Endothelial cell of umbilical vein (primary cell): ENCODE data around the gene TMEM129. TPM values are rescaled to one million over a fixed set of nuclear protein-coding genes. Genes with fewer than 3 reads are reported as not detected.

Source experiments
- BruUV-seq: library from RNA; stranded (reverse); fragments of 400-500 nt; replicated peaks from 2 replicates; lab custom pipeline; 2021; lab: Mats Ljungman, UMichigan
- CTCF ChIA-PET: fragments of 300-600, 350-600 bp; sonication (Branson Sonifier 250); formaldehyde crosslinking; loops from one replicate; lab custom pipeline; 2021; ENCODE audit warnings: antibody characterized with exemption, inconsistent platforms; lab: Charles Lee
- POLR2A ChIA-PET: fragments of 300-600, 350-600 bp; sonication (Branson Sonifier 250); formaldehyde crosslinking; loops from one replicate; lab custom pipeline; 2021; ENCODE audit warnings: antibody characterized with exemption, inconsistent platforms; lab: Charles Lee
- DNase-seq: peaks from one replicate; pipeline ENCODE4 v3.0.0-alpha.2; 2011; ENCODE audit warnings: low read depth, low spot score
- FAIRE-seq: peaks from 2 replicates; lab custom pipeline; 2011; peaks lifted over from hg19 to GRCh38; lab: Jason Lieb, UNC
- H2AFZ ChIP-seq: 2 replicates; pipeline ENCODE4 v1.6.0; 2012; ENCODE audit warnings: low read depth, low read length, control low read depth, inconsistent platforms
- H3K27ac ChIP-seq: 2 replicates; pipeline ENCODE4 v1.5.1; 2011; ENCODE audit warnings: low read depth, mild to moderate bottlenecking, control low read depth, low read length, moderate library complexity; ENCODE audit not compliant: insufficient read depth
- H3K27me3 ChIP-seq, 2 experiments: 2 replicates each; pipeline versions ENCODE4 v1.6.0 to v1.6.1; 2011; ENCODE audit warnings: low read length in 2 of 2, mixed read lengths in 1 of 2; ENCODE audit not compliant: control insufficient read depth in 2 of 2, insufficient read depth in 2 of 2
- H3K36me3 ChIP-seq, 2 experiments: 2 replicates in 1 of 2; 3 replicates in 1 of 2; pipeline ENCODE4 v1.5.1; 2011; ENCODE audit warnings: low read length in 2 of 2, mild to moderate bottlenecking in 1 of 2, moderate library complexity in 1 of 2; ENCODE audit not compliant: control insufficient read depth in 2 of 2, insufficient read depth in 2 of 2; ENCODE audit errors: extremely low read depth in 1 of 2
- H3K4me1 ChIP-seq: 3 replicates; pipeline ENCODE4 v1.5.1; 2011; ENCODE audit warnings: mild to moderate bottlenecking, low read length; ENCODE audit not compliant: control insufficient read depth, insufficient read depth; ENCODE audit errors: extremely low read depth
- H3K4me2 ChIP-seq: 2 replicates; pipeline ENCODE4 v1.6.1; 2011; ENCODE audit warnings: low read length, control low read depth, mixed read lengths; ENCODE audit not compliant: insufficient read depth
- H3K4me3 ChIP-seq, 3 experiments: fragments of 200-600 bp in 1 of 3; sonication (generic), shearing (Covaris generic) in 1 of 3; replicated peaks in 1 of 3; 2 replicates each; pipeline ENCODE4 v1.5.1; 2011 to 2016; ENCODE audit warnings: control low read depth in 3 of 3, low read length in 3 of 3, mild to moderate bottlenecking in 2 of 3, inconsistent platforms in 1 of 3, low read depth in 1 of 3, moderate library complexity in 1 of 3; ENCODE audit not compliant: insufficient read depth in 1 of 3
- H3K79me2 ChIP-seq: 2 replicates; pipeline ENCODE4 v1.6.0; 2012; ENCODE audit warnings: low read length, inconsistent platforms; ENCODE audit not compliant: control insufficient read depth, insufficient read depth
- H3K9ac ChIP-seq: replicated peaks from 2 replicates; pipeline ENCODE3; 2011; ENCODE audit warnings: low read length, control low read depth; ENCODE audit not compliant: insufficient read depth; ENCODE audit errors: extremely low read depth
- H3K9me1 ChIP-seq: replicated peaks from 3 replicates; pipeline ENCODE4 v1.6.0; 2011; ENCODE audit warnings: mild to moderate bottlenecking, low read length; ENCODE audit not compliant: control insufficient read depth, insufficient read depth; ENCODE audit errors: extremely low read depth
- H3K9me3 ChIP-seq: replicated peaks from 2 replicates; pipeline ENCODE4 v1.5.1; 2012; ENCODE audit warnings: low read length, inconsistent platforms; ENCODE audit not compliant: control insufficient read depth, insufficient read depth
- H4K20me1 ChIP-seq: replicated peaks from 2 replicates; pipeline ENCODE3; 2011; ENCODE audit warnings: mild to moderate bottlenecking, low read length; ENCODE audit not compliant: control insufficient read depth, insufficient read depth; ENCODE audit errors: extremely low read depth
- EZH2 ChIP-seq: IDR thresholded peaks from 2 replicates; pipeline ENCODE4 v1.6.1; 2012; ENCODE audit warnings: borderline replicate concordance, low read depth, mild to moderate bottlenecking, moderate library complexity, low read length, inconsistent platforms; ENCODE audit not compliant: severe bottlenecking
- FOS ChIP-seq: IDR thresholded peaks from 2 replicates; pipeline ENCODE4 v1.6.1; 2011; ENCODE audit warnings: mild to moderate bottlenecking, low read length, moderate library complexity, borderline replicate concordance; ENCODE audit not compliant: insufficient read depth
- GATA2 ChIP-seq: IDR thresholded peaks from 2 replicates; pipeline ENCODE4 v1.7.0; 2011; ENCODE audit warnings: low read depth, mild to moderate bottlenecking, moderate library complexity, mixed read lengths, low read length; ENCODE audit not compliant: insufficient read length, insufficient read depth
- JUN ChIP-seq: IDR thresholded peaks from 2 replicates; pipeline ENCODE4 v1.6.1; 2011; ENCODE audit warnings: borderline replicate concordance, low read depth; ENCODE audit not compliant: insufficient read length, insufficient read depth
- MYC ChIP-seq: IDR thresholded peaks from one replicate; pipeline ENCODE4 v1.6.1; 2011; ENCODE audit warnings: mild to moderate bottlenecking, low read depth, low read length
- POLR2A ChIP-seq: IDR thresholded peaks from 2 replicates; pipeline ENCODE4 v1.6.1; 2012; ENCODE audit warnings: low read depth, mild to moderate bottlenecking, control low read depth, low read length
- POLR2AphosphoS5 ChIP-seq: IDR thresholded peaks from 2 replicates; pipeline ENCODE4 v1.6.1; 2012; ENCODE audit warnings: low read depth, mild to moderate bottlenecking, control low read depth, low read length, moderate library complexity; ENCODE audit not compliant: insufficient read depth
- dilution Hi-C: fragments of 300-500 bp; cut with MboI; formaldehyde crosslinking; loops from one replicate; pipeline ENCODE4 v1.15.0; 2019; ENCODE audit warnings: low sequenced_read_pairs; ENCODE audit not compliant: extremely low pct_ligation_motif_present
- intact Hi-C: fragments of 100-400 bp; cut with micrococcal nuclease; formaldehyde crosslinking; loops from one replicate; pipeline ENCODE4 v1.10.0; 2022
- polyA plus RNA-seq, 4 experiments: library from polyadenylated mRNA; depleted of rRNA in 3 of 4; stranded (reverse) in 3 of 4; unstranded in 1 of 4; fragments of >200 nt; gene quantifications; 2 replicates each; pipeline versions ENCODE4 v1.2.1 to v1.2.3, GENCODE V29; 2011 to 2012; ENCODE audit warnings: missing spikeins in 1 of 4
- total RNA-seq: library from RNA; stranded (reverse); gene quantifications from 2 replicates; pipeline ENCODE4 v1.2.3, GENCODE V29; 2021
- TF ChIP-seq, protein P1 (sequence below), 2 donors: IDR thresholded peaks; 1 replicate in 1 of 2; 2 replicates in 1 of 2; pipeline ENCODE4 v1.5.1; 2011; ENCODE audit warnings: low read length in 2 of 2, mild to moderate bottlenecking in 2 of 2, moderate library complexity in 2 of 2, control low read depth in 1 of 2, inconsistent platforms in 1 of 2, low read depth in 1 of 2; ENCODE audit not compliant: insufficient read depth in 1 of 2; ENCODE audit errors: extremely low read depth in 1 of 2
- TF ChIP-seq, protein P2 (sequence below): IDR thresholded peaks from 2 replicates; pipeline ENCODE4 v1.6.1; 2011; ENCODE audit not compliant: insufficient read depth, insufficient read length

The TMEM129 gene
- total and polyA plus RNA-seq, 2 donors (not counting 3 experiments of a cell fraction or from before 2014, with no cell fraction given) = 23.2 to 33.2 TPM

GRCh38 chr4:1769692-1770091 lies 48.6 kb upstream of the TMEM129 start:
- FAIRE-seq = no peak
- POLR2A ChIA-PET = no interaction called here
- no peak overlapping the region for H3K27ac ChIP-seq

More at GRCh38 chr4:1769692-1770091, 48.6 kb upstream of the TMEM129 start:
- Histone ChIP-seq H3K9me1 (no peaks in the 10 kb centered on the region), H3K36me3 (no peaks in the 10 kb centered on the region), H3K4me3 (no peak overlapping the region), H3K79me2 (no peaks in the 10 kb centered on the region), H3K4me1 (no peaks in the 10 kb centered on the region), H3K9me3 (no peaks in the 10 kb centered on the region), H2AFZ (no peak overlapping the region), H3K27me3 (no peaks in the 10 kb centered on the region), H3K4me2 (no peak overlapping the region), H3K9ac (no peak overlapping the region), H4K20me1 (no peaks in the 10 kb centered on the region)
- no TSS peak for BruUV-seq
- TF ChIP-seq MYC = no peak
- no peak for TF ChIP-seq JUN
- TF ChIP-seq EZH2 = no peak
- TF ChIP-seq, protein P1, sequence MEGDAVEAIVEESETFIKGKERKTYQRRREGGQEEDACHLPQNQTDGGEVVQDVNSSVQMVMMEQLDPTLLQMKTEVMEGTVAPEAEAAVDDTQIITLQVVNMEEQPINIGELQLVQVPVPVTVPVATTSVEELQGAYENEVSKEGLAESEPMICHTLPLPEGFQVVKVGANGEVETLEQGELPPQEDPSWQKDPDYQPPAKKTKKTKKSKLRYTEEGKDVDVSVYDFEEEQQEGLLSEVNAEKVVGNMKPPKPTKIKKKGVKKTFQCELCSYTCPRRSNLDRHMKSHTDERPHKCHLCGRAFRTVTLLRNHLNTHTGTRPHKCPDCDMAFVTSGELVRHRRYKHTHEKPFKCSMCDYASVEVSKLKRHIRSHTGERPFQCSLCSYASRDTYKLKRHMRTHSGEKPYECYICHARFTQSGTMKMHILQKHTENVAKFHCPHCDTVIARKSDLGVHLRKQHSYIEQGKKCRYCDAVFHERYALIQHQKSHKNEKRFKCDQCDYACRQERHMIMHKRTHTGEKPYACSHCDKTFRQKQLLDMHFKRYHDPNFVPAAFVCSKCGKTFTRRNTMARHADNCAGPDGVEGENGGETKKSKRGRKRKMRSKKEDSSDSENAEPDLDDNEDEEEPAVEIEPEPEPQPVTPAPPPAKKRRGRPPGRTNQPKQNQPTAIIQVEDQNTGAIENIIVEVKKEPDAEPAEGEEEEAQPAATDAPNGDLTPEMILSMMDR (IDR thresholded peaks at IDR 0.05; ENCODE audit: extremely low read depth in 1 of 2, insufficient read depth in 1 of 2, low read depth in 1 of 2, low read length in 2 of 2) = no peak
- no peak for TF ChIP-seq GATA2
- TF ChIP-seq FOS = no peak
- no peak for TF ChIP-seq POLR2A
- TF ChIP-seq POLR2AphosphoS5 = no peak
- TF ChIP-seq, protein P2, sequence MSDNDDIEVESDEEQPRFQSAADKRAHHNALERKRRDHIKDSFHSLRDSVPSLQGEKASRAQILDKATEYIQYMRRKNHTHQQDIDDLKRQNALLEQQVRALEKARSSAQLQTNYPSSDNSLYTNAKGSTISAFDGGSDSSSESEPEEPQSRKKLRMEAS = no peak
- intact Hi-C loops (no loop called here), dilution Hi-C loops (no loop called here)
- CTCF ChIA-PET = interaction anchor here (0.9 kb wide), 1 partner anchor 14 kb away, joined by 3 read pairs; no protein-coding TSS in a partner anchor
- no peak for DNase-seq
